Measurements from ENCODE around the gene PRAC1. TPM values are rescaled to one million over a fixed set of nuclear protein-coding genes. Genes with fewer than 3 reads are reported as not detected.
A peak's percentile ranks its signal among the peaks of the same experiment; 100 is the strongest.

The PRAC1 gene
- total and polyA plus RNA-seq, 2 donors (not counting 1 experiment from before 2014, with no cell fraction given), result not detected

- H3K9ac ChIP-seq (ENCODE audit: insufficient read depth, low read length), result no peak overlapping the region
- H3K4me3 ChIP-seq (replicated peaks in 1 of 4; ENCODE audit: control extremely low read depth in 1 of 4, insufficient read depth in 1 of 4, low read depth in 3 of 4, low read length in 4 of 4), result no peak overlapping the region
- DNase-seq (ENCODE audit: low read depth in 2 of 2), result no peak
- H3K27me3 ChIP-seq (ENCODE audit: control insufficient read depth, insufficient read depth, low read length), result peaks cover 83% of the 10 kb centered on the region
- H3K4me2 ChIP-seq (ENCODE audit: extremely low read depth, insufficient read depth, low read length), result no peak overlapping the region
- no peak overlapping the region for H2AFZ ChIP-seq (ENCODE audit: low read length)
- no peak overlapping the region for H3K27ac ChIP-seq (ENCODE audit: insufficient read depth, low read length)
- no peaks in the 10 kb centered on the region for H4K20me1 ChIP-seq (ENCODE audit: control insufficient read depth, extremely low read depth, insufficient read depth, low read length)
- no peak for TF ChIP-seq EZH2 (IDR thresholded peaks at IDR 0.05; ENCODE audit: low read length, missing control alignments)
- no peak for TF ChIP-seq CTCF (conservative IDR thresholded peaks at IDR 0.05 in 1 of 2, IDR thresholded peaks at IDR 0.05 in 1 of 2; ENCODE audit: low read depth in 1 of 2, low read length in 2 of 2)
- no peaks in the 10 kb centered on the region for H3K9me3 ChIP-seq (ENCODE audit: control insufficient read depth, insufficient read depth, low read depth, low read length)
- no peaks in the 10 kb centered on the region for H3K79me2 ChIP-seq (ENCODE audit: control insufficient read depth, insufficient read depth, low read length)
- no peaks in the 10 kb centered on the region for H3K4me1 ChIP-seq (ENCODE audit: control insufficient read depth, extremely low read depth, insufficient read depth, low read length)
- H3K36me3 ChIP-seq (ENCODE audit: control insufficient read depth, insufficient read depth, low read length), result no peaks in the 10 kb centered on the region
Measured at GRCh38 chr17:48733632-48734328, 11.5 kb upstream of the PRAC1 start.

GRCh38 chr17:48732688-48733629, 10.6 kb upstream of the PRAC1 start:
- DNase-seq (ENCODE audit: low read depth in 2 of 2), result no peak
- no peaks in the 10 kb centered on the region for H4K20me1 ChIP-seq (ENCODE audit: control insufficient read depth, extremely low read depth, insufficient read depth, low read length)
- no peak overlapping the region for H3K27ac ChIP-seq (ENCODE audit: insufficient read depth, low read length)
- TF ChIP-seq EZH2 (IDR thresholded peaks at IDR 0.05; ENCODE audit: low read length, missing control alignments) (peak; percentile 84), CTCF (conservative IDR thresholded peaks at IDR 0.05 in 1 of 2, IDR thresholded peaks at IDR 0.05 in 1 of 2; ENCODE audit: low read depth in 1 of 2, low read length in 2 of 2) (no peak)
- no peaks in the 10 kb centered on the region for H3K4me1 ChIP-seq (ENCODE audit: control insufficient read depth, extremely low read depth, insufficient read depth, low read length)
- H3K4me2 ChIP-seq (ENCODE audit: extremely low read depth, insufficient read depth, low read length), result no peak overlapping the region
- no peaks in the 10 kb centered on the region for H3K36me3 ChIP-seq (ENCODE audit: control insufficient read depth, insufficient read depth, low read length)
- no peak overlapping the region for H3K4me3 ChIP-seq (replicated peaks in 1 of 4; ENCODE audit: control extremely low read depth in 1 of 4, insufficient read depth in 1 of 4, low read depth in 3 of 4, low read length in 4 of 4)
- H2AFZ ChIP-seq (ENCODE audit: low read length), result no peak overlapping the region
- peaks cover 83% of the 10 kb centered on the region for H3K27me3 ChIP-seq (ENCODE audit: control insufficient read depth, insufficient read depth, low read length)
- H3K79me2 ChIP-seq (ENCODE audit: control insufficient read depth, insufficient read depth, low read length), result no peaks in the 10 kb centered on the region
- no peaks in the 10 kb centered on the region for H3K9me3 ChIP-seq (ENCODE audit: control insufficient read depth, insufficient read depth, low read depth, low read length)
- H3K9ac ChIP-seq (ENCODE audit: insufficient read depth, low read length), result no peak overlapping the region

GRCh38 chr17:48731355-48731754, 9.0 kb upstream of the PRAC1 start:
- Histone ChIP-seq H3K79me2 (ENCODE audit: control insufficient read depth, insufficient read depth, low read length) (no peaks in the 10 kb centered on the region), H3K9me3 (ENCODE audit: control insufficient read depth, insufficient read depth, low read depth, low read length) (no peaks in the 10 kb centered on the region), H2AFZ (ENCODE audit: low read length) (no peak overlapping the region), H3K36me3 (ENCODE audit: control insufficient read depth, insufficient read depth, low read length) (no peaks in the 10 kb centered on the region), H3K4me1 (ENCODE audit: control insufficient read depth, extremely low read depth, insufficient read depth, low read length) (no peaks in the 10 kb centered on the region), H3K4me2 (ENCODE audit: extremely low read depth, insufficient read depth, low read length) (no peak overlapping the region), H3K27ac (ENCODE audit: insufficient read depth, low read length) (no peak overlapping the region), H3K4me3 (replicated peaks in 1 of 4; ENCODE audit: control extremely low read depth in 1 of 4, insufficient read depth in 1 of 4, low read depth in 3 of 4, low read length in 4 of 4) (no peak overlapping the region), H3K9ac (ENCODE audit: insufficient read depth, low read length) (no peak overlapping the region), H3K27me3 (ENCODE audit: control insufficient read depth, insufficient read depth, low read length) (peaks cover 90% of the 10 kb centered on the region), H4K20me1 (ENCODE audit: control insufficient read depth, extremely low read depth, insufficient read depth, low read length) (no peaks in the 10 kb centered on the region)
- DNase-seq (ENCODE audit: low read depth in 2 of 2), result no peak
- TF ChIP-seq CTCF (conservative IDR thresholded peaks at IDR 0.05 in 1 of 2, IDR thresholded peaks at IDR 0.05 in 1 of 2; ENCODE audit: low read depth in 1 of 2, low read length in 2 of 2) (no peak), EZH2 (IDR thresholded peaks at IDR 0.05; ENCODE audit: low read length, missing control alignments) (no peak)

All from fibroblast of lung (primary cell).